Anterior cingulate cortex (tissue), 58 donors: ENCODE results near the gene HEATR5B.
"Not testable (repeated sequence)": the region's sequence is repeated elsewhere in the genome, so short reads cannot be mapped to it uniquely, and the experiment has no call there.

Source experiments
- DNase-seq, 58 donors: peaks; one replicate each; lab custom pipeline; 2025; lab: John Stamatoyannopoulos, UW

The HEATR5B gene

DNA sequence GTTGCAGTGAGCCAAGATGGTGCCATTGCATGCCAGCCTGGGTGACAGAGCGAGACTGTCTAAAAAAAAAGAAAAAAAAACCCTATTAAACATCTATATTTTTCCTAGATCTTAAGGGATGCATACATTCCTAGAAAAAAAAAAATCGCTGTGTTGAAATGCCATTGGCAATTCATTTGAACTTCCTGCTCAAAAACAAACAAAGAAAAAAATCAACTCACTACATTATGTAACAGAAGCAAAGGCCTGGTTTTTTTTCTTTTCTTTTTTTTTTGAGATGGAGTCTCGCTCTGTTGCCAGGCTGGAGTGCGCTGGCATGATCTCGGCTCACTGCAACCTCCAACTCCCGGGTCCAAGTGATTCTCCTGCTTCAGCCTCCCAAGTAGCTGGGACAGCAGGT lies 96.2 kb downstream of the HEATR5B start:
- DNase-seq = no peak

DNA sequence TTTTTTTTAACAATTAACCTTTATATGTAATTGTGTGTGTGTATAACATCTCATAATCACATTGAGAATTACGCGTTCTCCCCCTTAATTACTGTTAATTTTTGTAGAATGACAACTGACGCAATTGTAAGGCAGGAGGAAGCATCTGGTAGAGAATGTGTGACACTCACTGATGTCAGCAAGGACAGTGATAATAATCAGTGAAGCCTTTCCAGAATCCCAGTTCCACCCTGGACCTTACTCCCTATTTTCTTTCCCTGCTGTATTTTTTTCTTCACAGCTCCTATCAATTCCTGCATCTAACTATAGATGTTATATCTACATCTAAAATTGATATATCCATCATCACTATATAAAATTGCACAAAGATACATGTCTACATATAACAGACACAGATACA lies 101.7 kb downstream of the HEATR5B start:
- DNase-seq = no peak

DNA sequence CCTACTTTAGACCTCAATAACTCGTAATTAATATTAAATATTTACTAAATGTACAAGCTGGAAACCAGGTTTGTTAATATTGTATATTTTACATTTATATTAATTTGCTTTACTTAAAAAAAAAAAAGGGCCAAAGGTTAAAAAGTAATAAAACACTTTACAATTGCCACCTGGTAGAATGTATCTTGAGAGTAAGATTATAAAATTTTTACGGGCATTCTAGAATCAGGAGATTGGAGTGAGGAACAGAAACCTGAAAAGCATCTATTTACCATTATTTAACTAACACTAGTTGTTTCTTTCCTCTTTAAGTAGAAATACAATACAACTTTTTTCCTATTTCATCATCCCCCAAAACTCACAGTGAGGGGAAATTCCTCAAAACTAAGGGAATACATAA lies 102.3 kb downstream of the HEATR5B start:
- no peak for DNase-seq

DNA sequence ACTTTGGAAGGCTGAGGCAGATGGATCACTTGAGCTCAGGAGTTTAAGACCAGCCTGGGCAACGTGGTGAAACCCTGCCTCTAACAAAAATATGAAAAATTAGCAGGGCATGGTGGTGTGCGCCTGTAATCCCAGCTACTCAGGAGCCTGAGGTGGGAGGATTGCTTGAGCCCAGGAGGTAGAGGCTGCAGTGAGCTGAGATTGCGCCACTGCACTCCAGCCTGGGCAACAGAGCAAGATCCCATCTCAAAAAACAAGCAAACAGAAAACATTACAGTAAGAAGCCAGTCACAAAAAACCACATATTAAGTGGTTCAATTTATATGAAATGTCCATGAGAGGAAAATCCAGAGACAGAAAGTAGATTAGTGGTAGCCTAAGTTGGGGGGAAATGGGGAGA lies 105.2 kb downstream of the HEATR5B start:
- not testable (repeated sequence) for DNase-seq

DNA sequence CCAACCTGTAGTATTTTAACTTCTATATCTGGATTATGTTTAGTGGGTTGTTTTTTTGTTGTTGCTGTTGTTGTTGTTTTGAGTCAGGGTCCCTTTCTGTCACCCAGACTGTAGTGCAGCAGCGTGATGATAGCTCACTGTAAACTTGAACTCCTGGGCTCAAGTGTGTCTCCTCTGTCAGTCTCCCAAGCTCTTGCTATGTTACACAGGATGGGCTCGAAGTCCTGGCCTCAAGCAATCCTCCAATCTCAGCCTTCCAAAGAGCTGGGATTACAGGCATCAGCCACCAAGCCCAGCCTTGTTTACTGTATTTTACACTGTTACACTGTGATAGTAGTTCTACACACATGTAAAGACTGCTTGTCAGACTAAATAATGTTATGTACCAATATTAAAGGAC lies 108.1 kb downstream of the HEATR5B start:
- no peak for DNase-seq

DNA sequence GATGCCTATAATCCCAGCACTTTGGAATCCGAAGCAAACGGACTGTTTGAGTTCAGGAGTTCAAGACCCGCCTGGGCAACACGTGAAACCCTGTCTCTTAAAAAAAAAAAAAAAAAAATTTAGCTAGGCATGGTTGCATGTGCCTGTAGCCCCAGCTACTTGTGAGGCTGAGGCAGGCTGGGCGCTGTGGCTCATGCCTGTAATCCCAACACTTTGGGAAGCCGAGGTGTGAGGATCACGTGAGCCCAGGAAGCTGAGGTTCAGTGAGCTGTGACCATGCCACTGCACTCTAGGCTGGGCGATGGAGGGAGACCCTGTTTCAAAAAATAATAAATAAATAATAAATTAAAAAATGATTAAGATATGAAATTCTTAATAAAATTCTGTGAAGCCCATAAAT lies 108.9 kb downstream of the HEATR5B start:
- DNase-seq = no peak

DNA sequence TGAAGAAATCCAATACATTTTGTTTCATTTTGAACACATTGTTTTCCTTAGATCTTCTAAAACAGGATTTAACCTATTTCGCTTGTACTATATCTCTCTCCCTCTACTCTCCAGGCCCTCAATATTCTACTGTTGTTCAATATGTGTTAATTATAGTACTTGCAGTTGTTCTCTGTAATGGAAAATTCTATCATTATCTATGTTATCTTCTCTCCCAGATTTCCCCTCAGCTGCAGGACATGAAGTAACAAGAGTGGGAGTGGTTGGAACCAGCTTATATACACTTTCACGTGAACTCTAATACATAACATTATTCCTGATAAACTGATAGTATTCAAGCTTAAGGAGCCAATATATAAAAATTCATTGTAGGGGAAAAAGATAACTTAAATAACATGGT lies 110.9 kb downstream of the HEATR5B start:
- DNase-seq = no peak

DNA sequence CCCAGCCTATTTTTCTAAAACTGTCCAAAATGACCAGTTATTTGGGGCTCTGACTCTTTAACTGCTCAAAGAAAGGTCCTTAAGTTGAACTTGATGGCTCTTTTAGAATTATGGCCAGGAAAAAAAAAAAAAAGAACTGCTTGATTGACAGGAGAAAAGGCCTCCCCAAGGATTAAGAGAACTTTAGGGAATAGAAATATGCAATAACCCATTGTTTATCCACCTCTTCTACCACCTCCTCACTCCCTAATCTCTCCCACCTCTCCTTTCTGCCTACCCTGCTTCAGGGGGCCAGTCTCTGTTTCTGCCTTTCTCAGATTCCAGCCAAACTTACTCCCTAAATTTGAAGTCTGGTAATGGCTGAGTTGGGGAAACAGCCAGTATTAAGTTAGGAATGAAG lies 112.2 kb downstream of the HEATR5B start:
- DNase-seq = no peak

DNA sequence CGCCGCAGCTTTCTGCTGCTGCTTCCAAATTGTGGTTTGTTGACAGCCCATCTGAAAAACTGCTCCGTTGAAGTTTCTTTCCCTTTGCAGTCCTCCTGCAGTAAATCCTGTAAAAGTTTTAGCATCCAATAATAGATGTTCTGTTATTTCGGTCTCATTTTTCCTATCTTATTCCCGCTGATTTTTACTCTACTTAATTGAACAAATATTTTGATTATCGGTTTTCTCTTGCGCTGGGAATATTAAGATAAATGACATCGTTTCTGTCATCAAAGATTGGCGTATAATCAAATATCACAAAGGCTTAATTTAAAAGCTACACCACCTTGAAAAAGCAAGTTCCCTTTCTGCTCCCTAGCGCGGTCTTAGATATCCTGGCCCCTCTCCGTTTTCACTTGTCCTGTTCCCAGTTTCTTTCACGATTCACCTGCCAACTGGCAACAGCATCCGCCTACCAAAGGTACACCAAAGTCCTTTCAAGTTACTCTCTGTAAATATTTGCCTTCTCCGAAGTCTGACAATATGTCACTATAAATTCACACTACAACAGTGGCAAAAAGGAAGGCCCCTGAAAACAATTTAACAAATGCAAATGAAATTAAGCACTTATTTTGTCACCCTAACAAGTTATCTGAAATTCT lies 116.8 kb downstream of the HEATR5B start:
- no peak for DNase-seq

DNA sequence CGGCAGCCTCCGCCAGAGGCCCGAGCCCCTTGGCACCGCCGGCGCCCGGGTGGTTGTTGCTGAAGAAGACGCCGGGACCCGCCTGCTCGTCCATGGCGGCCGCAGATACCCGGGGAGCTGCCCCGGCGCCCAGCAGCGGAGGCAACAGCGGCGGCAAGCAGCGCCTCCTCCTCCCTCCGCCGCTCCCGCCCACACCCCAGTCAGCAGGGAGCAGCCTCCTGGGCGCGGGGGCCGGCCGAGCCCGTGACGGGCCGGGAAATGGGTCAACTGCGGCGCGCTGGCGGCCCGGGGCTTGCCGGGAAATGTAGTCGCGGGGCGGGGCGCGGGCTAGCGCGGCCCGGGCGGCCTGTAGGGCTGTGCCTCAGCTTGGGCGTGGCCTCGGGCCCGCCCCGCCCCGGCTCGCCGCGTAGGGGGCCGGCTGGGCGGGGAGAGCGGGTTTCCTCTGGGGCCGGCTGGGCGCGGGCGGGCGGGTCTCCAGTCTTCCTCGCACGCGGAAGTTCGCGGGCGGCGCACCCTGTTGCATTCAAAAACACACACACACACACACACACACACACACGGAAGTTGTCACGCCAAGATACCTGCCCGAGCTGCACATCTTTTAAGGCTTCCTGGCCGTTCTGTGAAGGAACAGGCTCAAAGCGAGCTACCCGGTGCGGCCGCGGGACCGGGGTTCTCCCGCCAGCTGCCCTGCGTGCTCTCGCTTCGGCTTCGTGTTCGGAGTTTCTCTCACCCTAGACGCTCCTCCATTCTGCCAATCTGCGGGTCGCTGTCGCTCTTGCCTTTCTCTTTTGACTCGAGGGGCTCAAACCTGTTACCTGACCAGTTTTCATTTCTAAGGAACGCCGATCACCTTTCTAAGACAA lies 117.6 kb downstream of the HEATR5B start, which contains the start of gene STRN:
Gene STRN, minus strand, starts transcription at position 167 of the 866 bp plus-strand sequence. Its CDS starts 73 bp downstream, at position 94.
- peak; percentile 52 to 98 (median 94) for DNase-seq

DNA sequence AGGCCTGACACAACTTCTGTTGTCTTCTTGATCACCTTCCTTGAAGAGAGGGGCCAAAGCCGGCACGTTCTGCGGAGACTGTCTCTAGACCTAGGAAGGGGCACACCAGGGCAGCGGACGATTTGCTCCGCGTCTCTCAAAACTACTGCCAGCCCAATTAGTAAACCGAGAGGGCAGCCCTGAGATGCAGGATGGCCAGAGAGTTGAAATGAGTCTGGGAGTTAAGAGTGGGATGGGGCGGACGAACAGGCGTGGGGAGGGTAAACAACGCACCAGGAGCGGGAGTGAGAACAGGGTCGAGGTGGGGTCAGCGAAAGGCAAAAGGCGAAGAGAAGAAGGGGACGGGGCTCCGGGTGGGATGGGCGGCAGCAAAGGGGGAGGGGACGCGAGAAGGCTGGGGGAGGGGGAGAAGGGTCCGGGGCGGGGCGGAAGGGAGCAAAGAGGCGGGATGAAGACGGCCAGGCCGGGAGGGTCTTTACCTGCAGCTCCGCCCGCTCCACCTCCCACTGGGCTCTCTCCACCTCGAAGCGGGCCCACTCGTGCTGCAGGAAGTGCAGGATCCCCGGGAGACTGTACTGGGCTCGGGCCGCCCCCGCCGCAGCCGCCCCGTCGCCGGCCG lies 118.3 kb downstream of the HEATR5B start:
- peak in 23 of 58 donors; percentile 14 to 70 (median 48) for DNase-seq

DNA sequence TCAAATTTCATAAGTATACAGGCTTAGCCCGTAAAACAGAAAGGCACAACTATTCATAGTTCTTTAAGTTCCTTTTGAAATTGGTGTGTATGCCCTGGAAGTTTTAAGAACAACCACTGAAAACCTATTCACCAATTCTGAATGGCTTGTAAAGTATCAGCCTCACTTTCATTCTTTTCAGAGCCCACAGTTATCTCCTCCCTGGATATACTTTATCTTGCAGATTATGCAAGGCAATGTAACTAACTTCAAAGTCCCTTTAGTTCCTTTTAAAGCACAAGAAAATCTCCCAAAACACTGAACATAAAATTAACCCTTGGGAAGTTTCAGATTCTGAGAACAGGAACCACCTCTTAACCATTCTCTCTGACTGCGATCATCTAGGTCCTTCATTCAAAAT lies 119.0 kb downstream of the HEATR5B start:
- no peak for DNase-seq

DNA sequence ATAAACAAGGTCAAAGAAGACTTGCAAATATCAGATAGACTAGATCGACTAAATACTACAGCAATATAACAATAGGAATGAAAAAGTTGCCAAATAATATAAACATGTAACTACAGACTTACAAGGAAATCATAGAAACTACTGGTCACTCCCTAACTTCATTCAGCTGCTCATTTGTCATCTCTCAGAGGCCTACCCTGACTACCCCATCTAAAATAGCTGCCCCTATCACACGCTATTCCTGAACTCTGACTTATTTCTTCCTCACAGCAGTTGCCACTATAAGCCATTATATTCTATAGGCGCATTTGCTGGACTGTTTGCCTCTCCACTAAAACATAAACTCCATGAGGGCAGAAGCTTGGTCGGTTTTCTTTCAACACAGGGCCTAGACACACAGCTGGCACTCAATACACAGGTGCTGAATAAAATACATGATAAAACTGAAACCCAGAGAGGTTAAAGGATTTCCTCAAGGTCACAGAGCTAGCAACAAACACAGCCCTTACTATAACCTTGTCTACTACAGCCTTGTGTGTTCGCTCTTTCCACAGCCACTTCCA lies 119.6 kb downstream of the HEATR5B start:
- DNase-seq = no peak

DNA sequence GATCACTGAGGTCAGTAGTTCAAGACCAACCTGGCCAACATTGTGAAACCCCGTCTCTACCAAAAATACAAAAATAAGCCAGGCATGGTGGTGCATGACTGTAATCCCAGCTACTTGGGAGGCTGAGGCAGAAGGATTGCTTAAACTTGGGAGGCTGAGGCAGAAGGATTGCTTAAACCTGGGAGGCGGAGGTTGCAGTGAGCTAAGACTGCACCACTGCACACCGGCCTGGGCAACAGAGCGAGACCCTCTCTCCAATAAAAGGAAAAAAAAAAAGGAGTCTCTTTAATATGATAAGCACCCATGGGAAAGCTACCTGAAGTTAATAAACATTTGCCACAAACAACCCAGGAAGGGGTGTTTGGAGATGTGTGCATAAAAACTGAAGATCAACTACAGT lies 120.4 kb downstream of the HEATR5B start:
- no peak for DNase-seq

DNA sequence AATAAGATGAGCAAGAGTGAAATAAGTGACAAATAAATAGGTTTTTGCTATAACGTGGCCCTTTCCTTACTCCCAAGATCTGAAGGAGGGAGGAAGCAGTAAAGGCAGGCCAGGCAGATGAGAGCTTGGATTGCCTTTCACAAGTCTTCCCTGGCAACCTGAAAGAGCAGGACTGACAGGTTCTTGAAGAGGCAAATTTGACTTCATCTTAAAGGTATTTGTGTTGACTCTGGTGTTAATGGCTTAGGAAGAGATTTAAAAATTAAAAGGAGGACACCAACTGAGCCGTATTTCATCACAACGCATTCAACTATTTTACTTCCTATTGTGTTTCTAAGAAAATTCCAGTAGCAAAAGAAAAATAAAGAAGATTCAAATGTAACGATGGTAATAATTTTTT lies 121.1 kb downstream of the HEATR5B start:
- no peak for DNase-seq

DNA sequence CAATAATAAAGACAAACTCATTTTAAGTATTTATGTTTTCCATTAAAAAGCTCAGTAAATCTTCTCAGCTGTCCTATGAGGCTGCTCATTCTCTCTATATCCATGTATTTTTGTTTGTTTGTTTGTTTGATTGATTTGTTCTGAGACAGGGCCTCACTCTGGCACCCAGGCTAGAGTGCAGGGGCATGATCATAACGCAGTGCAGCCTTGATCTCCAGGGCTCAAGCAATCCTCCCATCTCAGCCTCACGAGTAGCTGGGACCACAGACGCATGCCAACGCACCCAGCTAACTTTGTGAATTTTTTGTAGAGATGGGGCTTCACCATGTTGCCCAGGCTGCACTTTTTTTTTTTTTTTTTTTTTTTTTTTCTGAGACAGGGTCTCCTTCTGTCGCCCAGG lies 123.4 kb downstream of the HEATR5B start:
- no peak for DNase-seq

DNA sequence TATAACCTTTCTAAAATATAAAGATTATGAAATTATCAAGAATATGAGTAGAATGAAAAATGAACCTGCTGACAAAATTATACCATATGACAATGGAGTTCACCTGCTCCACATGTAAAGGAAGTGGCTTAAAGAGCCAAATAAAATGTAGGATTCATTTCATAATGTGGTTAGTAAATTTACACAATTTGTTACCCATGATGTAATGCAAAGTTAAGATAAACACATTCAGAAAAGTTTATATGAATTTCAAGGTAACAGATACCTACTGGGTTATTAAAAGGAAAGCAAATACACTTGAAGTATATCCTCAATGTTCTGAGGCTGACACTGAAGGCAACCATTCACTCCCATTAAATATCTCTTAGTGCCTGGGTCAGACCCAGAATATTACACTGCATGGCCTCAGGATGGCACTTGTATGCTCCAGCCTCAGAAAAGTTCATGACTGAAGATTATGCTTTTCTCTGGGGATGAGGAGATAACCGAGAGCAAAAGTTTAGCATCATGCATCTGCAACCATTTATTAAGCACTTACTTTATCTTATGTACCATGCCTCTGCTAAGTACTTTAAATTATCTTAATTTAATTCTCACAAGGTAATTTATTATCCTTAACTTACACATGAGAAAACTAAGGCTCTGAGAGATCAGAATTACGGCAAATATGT lies 124.0 kb downstream of the HEATR5B start:
- DNase-seq = no peak

DNA sequence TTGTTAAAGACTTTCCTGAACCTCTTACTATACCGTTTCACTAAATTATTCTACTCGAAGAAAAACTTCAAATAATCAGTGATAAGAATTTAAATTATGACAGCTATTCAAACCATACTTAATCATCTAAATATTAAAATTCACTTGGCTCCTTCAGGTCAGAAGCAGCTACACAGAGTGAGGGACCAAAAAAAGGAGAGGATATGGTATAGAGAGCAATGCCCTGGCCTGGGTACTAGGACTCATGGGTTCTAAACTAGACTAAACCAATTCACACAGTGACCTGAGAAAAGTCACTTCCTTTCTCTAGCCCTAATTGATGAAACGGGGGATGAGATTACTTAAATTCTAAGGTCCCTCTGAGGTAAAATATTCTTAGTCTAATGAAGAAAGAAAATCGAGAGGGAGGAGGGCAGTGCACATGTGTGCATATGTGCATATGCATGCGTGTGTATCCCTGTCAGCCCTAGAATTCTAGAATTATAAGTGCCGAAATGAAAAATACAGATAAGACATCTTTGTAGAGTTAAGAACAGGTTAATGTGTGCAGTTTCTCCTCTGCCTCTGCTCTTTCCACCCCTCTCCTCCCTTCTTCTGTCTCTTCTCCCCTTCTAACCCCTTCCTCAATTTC lies 129.1 kb downstream of the HEATR5B start:
- DNase-seq = no peak

DNA sequence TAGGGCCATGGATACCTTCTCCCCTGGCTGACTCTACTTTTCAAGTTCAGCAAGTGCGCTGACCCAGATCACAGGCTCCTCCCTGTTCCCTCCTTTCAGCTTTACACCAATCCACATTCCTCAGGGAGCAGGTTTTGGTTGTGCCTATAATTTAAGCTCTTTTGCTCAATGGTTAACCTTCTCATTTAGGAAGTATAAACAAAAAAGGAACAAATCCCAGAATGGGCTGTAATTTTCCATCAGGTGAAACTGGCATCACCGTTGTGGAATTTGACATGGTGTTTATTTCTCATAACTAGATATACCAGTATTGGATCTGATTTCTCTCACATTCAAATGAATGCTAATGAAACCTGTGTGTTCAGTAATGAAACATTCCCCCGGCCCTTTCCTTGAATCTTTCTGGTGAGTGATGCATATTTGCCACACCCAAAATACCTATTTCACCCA lies 131.4 kb downstream of the HEATR5B start:
- DNase-seq = no peak

DNA sequence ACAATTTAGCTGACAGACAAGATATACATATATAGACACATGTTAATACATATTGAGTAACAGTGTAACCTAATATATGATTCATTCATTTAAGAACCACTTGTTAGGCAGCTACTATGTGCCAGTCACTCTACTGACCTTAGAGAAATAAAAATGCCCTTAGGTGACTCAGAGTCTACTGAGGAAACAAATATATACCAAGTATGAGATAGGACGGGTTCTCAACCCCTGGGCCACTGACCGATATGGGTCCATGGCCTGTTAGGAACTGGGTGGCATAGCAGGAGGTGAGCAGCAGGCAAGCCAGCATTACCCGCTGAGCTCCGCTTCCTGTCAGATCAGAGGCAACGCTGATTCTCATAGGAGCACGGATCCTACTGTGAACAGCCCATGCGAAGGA lies 132.6 kb downstream of the HEATR5B start:
- no peak for DNase-seq
